Choroid plexus epithelial cell (primary cell): Measurements from ENCODE around the gene MAP2K5.

Experiments used
- DNase-seq: peaks from one replicate; pipeline ENCODE4 v3.0.0-alpha.2; 2010; ENCODE audit warnings: low read depth
- H3K4me3 ChIP-seq: 2 replicates; pipeline ENCODE4 v1.5.1; 2011; ENCODE audit warnings: low read depth, mild to moderate bottlenecking, control low read depth, low read length, moderate library complexity
- TF ChIP-seq, protein P1 (sequence below): conservative IDR thresholded peaks from 2 replicates; pipeline ENCODE4 v1.5.1; 2011; ENCODE audit warnings: low read depth, mild to moderate bottlenecking, control low read depth, inconsistent platforms, low read length, moderate library complexity

Gene MAP2K5

DNA sequence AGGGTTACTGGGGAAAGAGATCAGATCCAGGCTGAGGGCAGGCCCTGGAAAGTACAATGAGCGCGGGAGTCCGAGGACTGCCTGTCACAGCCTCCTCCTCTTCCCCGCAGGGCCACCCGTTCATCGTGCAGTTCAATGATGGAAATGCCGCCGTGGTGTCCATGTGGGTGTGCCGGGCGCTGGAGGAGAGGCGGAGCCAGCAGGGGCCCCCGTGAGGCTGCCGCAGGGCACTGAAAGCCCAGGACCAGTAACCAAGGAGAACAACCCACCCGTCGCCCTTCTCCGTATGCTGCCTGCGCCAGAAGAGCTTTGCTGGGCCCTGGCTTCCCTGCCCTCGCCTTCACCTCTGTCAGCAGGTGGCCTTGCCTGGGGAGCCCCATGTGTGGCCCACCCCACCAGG lies 264.0 kb downstream of the MAP2K5 start:
- TF ChIP-seq, protein P1, sequence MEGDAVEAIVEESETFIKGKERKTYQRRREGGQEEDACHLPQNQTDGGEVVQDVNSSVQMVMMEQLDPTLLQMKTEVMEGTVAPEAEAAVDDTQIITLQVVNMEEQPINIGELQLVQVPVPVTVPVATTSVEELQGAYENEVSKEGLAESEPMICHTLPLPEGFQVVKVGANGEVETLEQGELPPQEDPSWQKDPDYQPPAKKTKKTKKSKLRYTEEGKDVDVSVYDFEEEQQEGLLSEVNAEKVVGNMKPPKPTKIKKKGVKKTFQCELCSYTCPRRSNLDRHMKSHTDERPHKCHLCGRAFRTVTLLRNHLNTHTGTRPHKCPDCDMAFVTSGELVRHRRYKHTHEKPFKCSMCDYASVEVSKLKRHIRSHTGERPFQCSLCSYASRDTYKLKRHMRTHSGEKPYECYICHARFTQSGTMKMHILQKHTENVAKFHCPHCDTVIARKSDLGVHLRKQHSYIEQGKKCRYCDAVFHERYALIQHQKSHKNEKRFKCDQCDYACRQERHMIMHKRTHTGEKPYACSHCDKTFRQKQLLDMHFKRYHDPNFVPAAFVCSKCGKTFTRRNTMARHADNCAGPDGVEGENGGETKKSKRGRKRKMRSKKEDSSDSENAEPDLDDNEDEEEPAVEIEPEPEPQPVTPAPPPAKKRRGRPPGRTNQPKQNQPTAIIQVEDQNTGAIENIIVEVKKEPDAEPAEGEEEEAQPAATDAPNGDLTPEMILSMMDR = no peak
- H3K4me3 ChIP-seq = no peak overlapping the region
- DNase-seq = no peak

DNA sequence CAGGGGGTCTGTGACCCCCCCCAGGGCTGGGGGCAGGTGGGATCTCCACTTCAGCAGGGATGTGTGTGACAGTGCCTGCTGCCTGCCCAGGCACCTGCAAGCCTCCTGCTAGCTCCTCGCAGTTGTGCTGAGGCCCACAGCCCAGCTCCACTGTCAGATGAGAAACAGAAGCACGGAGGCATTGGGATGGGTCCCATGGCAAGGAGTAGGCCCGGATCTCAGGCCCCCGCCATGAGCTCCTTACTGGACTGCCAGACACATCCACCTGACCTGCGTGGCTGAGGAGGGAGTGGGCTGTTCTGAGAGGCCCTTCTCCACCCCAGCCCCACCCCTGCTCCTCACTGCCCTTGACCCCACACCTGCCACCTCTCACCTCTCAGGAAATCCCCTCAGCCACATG lies 264.6 kb downstream of the MAP2K5 start:
- H3K4me3 ChIP-seq = no peak overlapping the region
- no peak for DNase-seq
- TF ChIP-seq, protein P1 = no peak

DNA sequence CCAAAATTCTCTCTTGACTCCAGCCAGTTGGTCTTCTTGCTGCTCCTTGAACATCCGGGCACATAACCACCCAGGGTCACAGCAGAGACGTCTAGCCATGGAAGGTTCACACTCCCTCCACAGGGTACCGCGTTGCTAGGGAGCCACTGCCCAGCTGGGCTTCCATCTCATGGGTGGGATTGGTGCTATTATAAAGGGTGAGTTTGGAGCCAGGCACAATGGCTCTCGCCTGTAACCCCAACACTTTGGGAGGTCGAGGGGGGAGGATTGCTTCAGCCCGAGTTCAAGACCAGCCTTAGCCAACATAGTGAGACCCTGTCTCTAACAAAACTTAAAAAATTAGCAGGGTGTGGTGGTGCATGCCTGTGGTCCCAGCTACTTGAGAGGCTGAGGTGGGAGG lies 265.3 kb downstream of the MAP2K5 start:
- no peak for DNase-seq
- TF ChIP-seq, protein P1 = no peak
- no peak overlapping the region for H3K4me3 ChIP-seq

DNA sequence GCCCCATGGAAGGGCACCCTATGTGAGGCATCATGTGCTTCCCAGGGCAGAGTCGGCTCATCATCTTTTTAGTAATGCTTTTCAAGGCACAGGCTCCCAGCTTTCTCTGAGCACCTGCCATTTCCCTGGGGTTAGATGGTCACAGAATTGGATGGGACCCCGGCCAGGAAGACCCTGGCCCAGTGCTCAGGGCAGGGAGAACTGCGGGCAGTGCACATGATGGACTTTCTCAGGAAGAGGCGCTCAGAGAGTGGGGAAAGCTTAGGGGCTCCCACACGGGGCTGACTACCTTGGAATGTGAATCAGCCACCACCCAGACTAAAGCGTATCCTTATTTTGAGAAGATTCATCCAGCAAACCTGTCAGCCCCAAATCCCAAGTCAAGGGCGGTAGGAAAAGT lies 266.3 kb downstream of the MAP2K5 start:
- no peak overlapping the region for H3K4me3 ChIP-seq
- no peak for DNase-seq
- TF ChIP-seq, protein P1 = no peak

DNA sequence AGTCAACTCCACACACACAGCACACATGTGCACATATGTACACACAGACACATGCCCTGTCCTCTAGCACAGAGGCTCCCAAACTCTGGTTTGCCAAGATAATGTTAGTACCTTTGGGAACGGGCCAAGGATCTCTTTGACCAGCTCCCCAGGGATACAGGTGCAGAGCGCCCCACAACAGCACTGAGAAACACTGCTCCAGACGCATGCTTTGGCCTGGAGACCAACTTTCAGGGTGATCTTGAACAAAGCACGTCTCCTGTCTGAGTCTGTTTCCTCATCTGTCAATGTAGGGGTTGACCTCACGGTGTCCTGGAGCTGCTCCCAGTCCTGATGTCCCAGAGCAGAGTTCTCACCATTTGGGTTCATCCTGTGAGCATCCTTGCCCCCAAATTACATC lies 266.9 kb downstream of the MAP2K5 start:
- H3K4me3 ChIP-seq = no peak overlapping the region
- no peak for DNase-seq
- TF ChIP-seq, protein P1 = no peak

DNA sequence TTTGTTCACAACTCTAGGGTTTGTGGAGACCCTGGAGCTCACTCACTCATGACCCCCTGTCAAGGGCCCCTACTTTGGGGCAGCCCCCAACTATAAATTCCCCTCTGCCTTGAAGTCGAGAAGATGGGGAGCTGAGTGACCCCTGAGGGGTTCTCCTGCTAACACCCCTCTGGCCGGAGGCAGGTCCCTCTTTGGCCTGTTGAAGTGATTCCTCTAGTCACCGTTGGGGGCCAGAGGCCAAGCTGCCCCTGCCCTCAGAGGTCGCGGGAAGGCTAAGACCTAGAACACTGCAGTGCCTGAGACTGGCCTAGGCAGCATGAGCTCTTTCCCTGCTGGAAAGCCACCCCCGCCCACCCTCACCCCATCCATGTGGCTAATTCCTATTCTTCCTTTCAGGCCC lies 267.4 kb downstream of the MAP2K5 start:
- TF ChIP-seq, protein P1 = no peak
- H3K4me3 ChIP-seq = no peak overlapping the region
- no peak for DNase-seq

DNA sequence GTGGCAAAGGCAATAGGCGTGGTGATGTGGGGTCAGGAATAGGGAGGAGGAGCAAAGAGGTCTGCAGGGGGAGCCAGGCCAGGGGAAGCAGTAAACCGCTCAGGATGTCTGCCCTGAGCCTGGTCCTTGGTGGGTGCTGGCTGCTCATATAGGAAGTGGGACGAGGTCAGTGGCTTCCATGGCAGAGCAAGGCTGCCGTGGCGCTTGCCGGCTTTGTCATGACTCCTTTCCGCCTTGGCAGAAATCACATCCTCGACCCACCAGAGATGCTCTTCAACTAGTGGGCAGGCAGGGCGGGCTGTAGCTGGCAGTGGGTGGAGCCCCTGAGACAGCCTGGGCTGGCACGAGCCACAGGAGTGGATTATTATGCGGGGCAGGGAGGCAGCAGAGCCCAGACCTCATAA lies 269.7 kb downstream of the MAP2K5 start:
- no peak for DNase-seq
- TF ChIP-seq, protein P1 = no peak
- H3K4me3 ChIP-seq = no peak overlapping the region
